ENCODE measurements around the gene TRAM2.

TRAM2 gene

DNA sequence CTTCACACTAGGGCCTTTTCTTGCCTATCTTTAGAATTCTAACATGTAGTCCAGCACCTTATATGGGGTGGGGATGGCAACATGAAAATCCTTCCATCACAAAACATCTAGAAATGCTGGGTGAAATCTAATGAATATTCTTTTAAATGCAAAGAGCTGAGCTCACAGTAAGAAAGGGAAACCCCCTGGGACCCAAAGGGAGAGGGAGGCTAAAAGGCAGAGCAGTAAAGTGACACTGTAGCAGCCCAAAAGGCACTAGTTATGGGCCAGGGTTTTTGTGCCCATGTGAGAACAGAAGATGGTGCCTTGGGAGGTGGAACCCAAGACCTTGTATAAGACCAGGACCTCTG is 66.7 kb downstream of the TRAM2 start:
- FAIRE-seq = no peak
- no peak for TF ChIP-seq POLR2AphosphoS5 (IDR thresholded peaks at IDR 0.05; ENCODE audit: low read depth, low read length)
- TF ChIP-seq TAF1 (IDR thresholded peaks at IDR 0.05; ENCODE audit: borderline replicate concordance, low read depth, low read length) = no peak
- no peak for TF ChIP-seq POLR2A (IDR thresholded peaks at IDR 0.05; ENCODE audit: low read depth, low read length)
- no peak for DNase-seq (ENCODE audit: insufficient read length)

- FAIRE-seq = no peak
- no peak for DNase-seq (ENCODE audit: insufficient read length)
- no peak for TF ChIP-seq POLR2AphosphoS5 (IDR thresholded peaks at IDR 0.05; ENCODE audit: low read depth, low read length)
- TF ChIP-seq POLR2A (IDR thresholded peaks at IDR 0.05; ENCODE audit: low read depth, low read length) = no peak
- TF ChIP-seq TAF1 (IDR thresholded peaks at IDR 0.05; ENCODE audit: borderline replicate concordance, low read depth, low read length) = no peak
Measured at GRCh38 chr6:52509281-52510212, 67.3 kb downstream of the TRAM2 start.

- FAIRE-seq (no peak), DNase-seq (ENCODE audit: insufficient read length) (no peak)
- TF ChIP-seq POLR2A (IDR thresholded peaks at IDR 0.05; ENCODE audit: low read depth, low read length) (no peak), TAF1 (IDR thresholded peaks at IDR 0.05; ENCODE audit: borderline replicate concordance, low read depth, low read length) (no peak)
Measured at GRCh38 chr6:52508261-52508739, 68.6 kb downstream of the TRAM2 start.

DNA sequence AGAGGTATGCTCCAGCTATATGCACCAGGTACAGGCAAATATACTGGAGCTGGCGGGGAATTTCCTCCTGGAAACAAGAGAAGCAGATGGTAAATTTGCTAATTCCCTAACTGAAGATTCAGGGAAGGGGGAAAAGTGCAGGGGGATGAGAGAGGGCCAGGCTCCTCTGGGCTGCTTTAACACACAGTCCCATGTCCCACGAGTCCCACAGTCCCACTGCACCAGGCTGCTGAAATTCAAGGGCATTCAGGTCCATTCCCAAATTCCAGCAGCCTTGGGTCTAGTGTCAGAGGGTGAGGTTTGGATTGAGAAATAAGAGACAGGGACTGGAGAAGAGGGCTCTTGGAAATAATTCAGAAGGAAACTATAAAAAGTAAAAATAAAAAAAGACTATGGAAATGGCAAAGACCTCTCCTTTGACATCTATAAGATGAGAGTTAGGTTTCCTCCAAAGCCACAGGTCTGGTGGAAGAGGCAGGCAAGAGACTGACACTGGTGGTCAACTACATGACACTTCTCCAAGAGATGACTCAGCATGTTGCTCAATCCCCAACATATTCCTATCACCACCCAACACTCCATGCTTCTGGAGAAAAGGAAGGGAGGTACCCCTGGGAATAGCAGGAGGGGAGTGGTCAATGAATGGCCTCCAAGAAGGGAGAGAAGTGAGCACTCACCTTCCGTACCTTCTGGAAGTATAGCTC is 69.2 kb downstream of the TRAM2 start:
- DNase-seq (ENCODE audit: insufficient read length) = no peak
- no peak for FAIRE-seq
- TF ChIP-seq POLR2AphosphoS5 (IDR thresholded peaks at IDR 0.05; ENCODE audit: low read depth, low read length) (no peak), TAF1 (IDR thresholded peaks at IDR 0.05; ENCODE audit: borderline replicate concordance, low read depth, low read length) (no peak)

DNA sequence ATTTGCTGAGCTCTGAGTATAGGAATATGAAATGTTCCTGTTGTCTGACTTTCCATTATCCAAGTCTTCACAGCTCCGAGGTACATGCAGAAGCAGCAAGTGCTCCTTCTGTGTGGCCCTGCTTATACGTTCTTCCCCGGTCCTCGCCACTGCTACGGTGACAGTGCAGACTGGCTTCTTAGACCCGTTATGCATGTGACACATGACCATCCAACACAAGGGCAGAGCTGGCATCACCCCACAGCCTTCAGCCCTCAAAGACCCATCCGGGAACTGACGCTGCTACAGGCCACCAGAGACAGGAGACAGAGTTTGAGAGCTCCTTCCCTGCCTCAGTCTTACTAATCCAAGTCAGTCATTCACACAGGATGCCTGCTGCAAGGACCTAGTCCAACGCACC is 70.4 kb downstream of the TRAM2 start:
- TF ChIP-seq POLR2AphosphoS5 (IDR thresholded peaks at IDR 0.05; ENCODE audit: low read depth, low read length) (no peak), TAF1 (IDR thresholded peaks at IDR 0.05; ENCODE audit: borderline replicate concordance, low read depth, low read length) (no peak), POLR2A (IDR thresholded peaks at IDR 0.05; ENCODE audit: low read depth, low read length) (no peak)
- DNase-seq (ENCODE audit: insufficient read length) (no peak), FAIRE-seq (no peak)

GRCh38 chr6:52505726-52506409 is 71.0 kb downstream of the TRAM2 start:
- FAIRE-seq = no peak
- no peak for TF ChIP-seq POLR2AphosphoS5 (IDR thresholded peaks at IDR 0.05; ENCODE audit: low read depth, low read length)
- TF ChIP-seq POLR2A (IDR thresholded peaks at IDR 0.05; ENCODE audit: low read depth, low read length) = no peak
- no peak for TF ChIP-seq TAF1 (IDR thresholded peaks at IDR 0.05; ENCODE audit: borderline replicate concordance, low read depth, low read length)
- no peak for DNase-seq (ENCODE audit: insufficient read length)

- FAIRE-seq = no peak
- no peak for DNase-seq (ENCODE audit: insufficient read length)
- TF ChIP-seq TAF1 (IDR thresholded peaks at IDR 0.05; ENCODE audit: borderline replicate concordance, low read depth, low read length) = no peak
- TF ChIP-seq POLR2A (IDR thresholded peaks at IDR 0.05; ENCODE audit: low read depth, low read length) = no peak
- no peak for TF ChIP-seq POLR2AphosphoS5 (IDR thresholded peaks at IDR 0.05; ENCODE audit: low read depth, low read length)
Measured at GRCh38 chr6:52504782-52505136, 72.1 kb downstream of the TRAM2 start.

- FAIRE-seq (no peak), DNase-seq (ENCODE audit: insufficient read length) (no peak)
- TF ChIP-seq POLR2A (IDR thresholded peaks at IDR 0.05; ENCODE audit: low read depth, low read length) (no peak), TAF1 (IDR thresholded peaks at IDR 0.05; ENCODE audit: borderline replicate concordance, low read depth, low read length) (no peak), POLR2AphosphoS5 (IDR thresholded peaks at IDR 0.05; ENCODE audit: low read depth, low read length) (no peak)
Measured at GRCh38 chr6:52503851-52504781, 72.7 kb downstream of the TRAM2 start.

DNA sequence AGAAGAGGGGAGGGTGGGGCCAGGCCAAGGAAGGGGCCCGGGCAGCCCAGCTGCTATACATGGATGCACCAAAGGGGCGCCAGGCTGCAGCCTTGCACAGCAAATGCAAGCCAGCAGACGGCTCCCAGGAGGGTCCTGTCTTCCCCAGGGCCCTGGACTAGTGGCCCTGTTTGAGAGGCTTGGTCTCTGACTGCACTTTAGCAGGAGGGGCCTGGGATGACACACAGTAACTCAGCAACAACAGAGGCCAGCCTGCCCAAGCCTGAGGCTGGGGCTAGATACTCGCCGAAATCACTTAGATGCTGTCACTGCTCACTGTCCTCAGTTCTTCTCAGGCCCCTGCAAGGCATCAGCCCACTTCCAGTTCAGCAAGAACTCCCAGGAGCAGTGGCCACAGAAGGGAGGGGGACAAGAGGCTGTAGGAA is 73.5 kb downstream of the TRAM2 start:
- FAIRE-seq (no peak), DNase-seq (ENCODE audit: insufficient read length) (no peak)
- no peak for TF ChIP-seq POLR2AphosphoS5 (IDR thresholded peaks at IDR 0.05; ENCODE audit: low read depth, low read length)
- no peak for TF ChIP-seq POLR2A (IDR thresholded peaks at IDR 0.05; ENCODE audit: low read depth, low read length)
- TF ChIP-seq TAF1 (IDR thresholded peaks at IDR 0.05; ENCODE audit: borderline replicate concordance, low read depth, low read length) = no peak

DNA sequence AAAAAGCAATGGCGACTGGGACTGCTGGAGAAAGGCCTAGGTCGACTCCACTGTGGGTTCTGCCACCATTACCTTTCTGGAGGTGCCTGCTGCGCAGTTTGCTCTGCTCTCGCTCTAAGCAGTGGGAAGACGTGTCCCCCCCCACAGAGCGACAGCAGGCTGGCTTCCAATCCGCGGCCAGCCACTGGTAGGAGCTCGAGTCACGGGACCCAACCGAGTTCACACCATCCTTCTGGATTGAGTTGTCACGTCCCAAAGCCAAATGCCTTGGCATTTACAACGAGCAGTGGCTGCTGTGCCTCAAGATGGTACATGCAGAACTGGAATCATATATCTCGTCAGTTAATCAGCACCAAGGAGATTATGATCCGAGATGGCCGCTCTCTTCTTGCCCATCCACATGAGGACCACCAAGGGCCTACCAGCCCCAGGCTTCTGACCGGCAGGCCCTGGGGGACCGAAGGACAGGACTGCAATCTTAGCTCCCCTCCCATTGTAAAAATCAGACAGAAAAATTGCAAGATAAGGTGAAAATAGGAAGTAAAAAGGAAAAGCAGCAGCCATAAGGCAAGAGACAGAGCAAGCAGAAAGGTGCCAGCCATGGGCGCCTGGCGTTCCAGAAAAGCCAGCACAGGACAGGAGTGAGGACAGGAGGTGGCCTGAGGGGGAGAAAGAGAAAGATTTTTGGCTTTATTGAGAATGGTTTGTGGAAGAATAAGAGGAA is 74.4 kb downstream of the TRAM2 start:
- no peak for FAIRE-seq
- TF ChIP-seq POLR2AphosphoS5 (IDR thresholded peaks at IDR 0.05; ENCODE audit: low read depth, low read length) (no peak), POLR2A (IDR thresholded peaks at IDR 0.05; ENCODE audit: low read depth, low read length) (no peak), TAF1 (IDR thresholded peaks at IDR 0.05; ENCODE audit: borderline replicate concordance, low read depth, low read length) (no peak)
- no peak for DNase-seq (ENCODE audit: insufficient read length)
